ENCODE results near the gene RPN2. TPM values are rescaled to one million over a fixed set of nuclear protein-coding genes. Genes with fewer than 3 reads are reported as not detected.

The RPN2 gene
- total and polyA plus RNA-seq, 2 of the 13 experiments (the other 11 are each of a cell fraction or from before 2014, with no cell fraction given), result 587 to 1,818 TPM

DNA sequence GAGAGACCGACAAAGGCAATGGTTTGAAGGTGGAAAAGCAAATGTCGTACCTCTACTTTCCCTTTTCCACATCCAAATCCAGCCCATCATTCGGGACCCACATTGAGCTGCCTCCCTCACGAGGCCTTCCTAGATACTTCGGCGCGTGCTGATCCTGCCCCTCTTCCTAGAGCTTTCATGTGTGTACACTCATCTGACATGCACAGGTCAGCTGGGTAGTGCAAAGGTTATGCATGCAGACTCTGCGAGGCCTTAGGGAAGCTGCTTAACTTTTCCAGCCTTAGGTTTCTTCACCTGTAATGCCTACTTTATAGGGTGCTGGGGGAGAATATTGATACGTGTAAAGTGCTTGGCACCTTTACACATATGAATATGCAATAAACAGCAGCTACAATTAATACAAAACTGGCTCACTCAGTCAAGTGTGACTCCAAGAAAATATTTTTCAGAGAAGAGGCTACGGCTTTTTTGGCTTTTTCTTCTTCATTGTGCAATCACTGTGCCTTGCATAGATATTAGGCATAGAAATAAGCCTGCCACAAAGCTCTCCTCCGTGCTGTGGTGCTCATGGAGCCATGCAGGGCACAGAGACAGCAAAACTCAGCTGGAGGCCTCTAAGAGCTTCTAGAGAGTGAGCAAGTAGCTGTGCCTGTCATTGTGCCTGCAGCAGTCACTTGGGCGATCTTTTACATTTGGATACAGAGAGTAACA, 106.7 kb downstream of the RPN2 start (continued):
- TF ChIP-seq, protein P1, sequence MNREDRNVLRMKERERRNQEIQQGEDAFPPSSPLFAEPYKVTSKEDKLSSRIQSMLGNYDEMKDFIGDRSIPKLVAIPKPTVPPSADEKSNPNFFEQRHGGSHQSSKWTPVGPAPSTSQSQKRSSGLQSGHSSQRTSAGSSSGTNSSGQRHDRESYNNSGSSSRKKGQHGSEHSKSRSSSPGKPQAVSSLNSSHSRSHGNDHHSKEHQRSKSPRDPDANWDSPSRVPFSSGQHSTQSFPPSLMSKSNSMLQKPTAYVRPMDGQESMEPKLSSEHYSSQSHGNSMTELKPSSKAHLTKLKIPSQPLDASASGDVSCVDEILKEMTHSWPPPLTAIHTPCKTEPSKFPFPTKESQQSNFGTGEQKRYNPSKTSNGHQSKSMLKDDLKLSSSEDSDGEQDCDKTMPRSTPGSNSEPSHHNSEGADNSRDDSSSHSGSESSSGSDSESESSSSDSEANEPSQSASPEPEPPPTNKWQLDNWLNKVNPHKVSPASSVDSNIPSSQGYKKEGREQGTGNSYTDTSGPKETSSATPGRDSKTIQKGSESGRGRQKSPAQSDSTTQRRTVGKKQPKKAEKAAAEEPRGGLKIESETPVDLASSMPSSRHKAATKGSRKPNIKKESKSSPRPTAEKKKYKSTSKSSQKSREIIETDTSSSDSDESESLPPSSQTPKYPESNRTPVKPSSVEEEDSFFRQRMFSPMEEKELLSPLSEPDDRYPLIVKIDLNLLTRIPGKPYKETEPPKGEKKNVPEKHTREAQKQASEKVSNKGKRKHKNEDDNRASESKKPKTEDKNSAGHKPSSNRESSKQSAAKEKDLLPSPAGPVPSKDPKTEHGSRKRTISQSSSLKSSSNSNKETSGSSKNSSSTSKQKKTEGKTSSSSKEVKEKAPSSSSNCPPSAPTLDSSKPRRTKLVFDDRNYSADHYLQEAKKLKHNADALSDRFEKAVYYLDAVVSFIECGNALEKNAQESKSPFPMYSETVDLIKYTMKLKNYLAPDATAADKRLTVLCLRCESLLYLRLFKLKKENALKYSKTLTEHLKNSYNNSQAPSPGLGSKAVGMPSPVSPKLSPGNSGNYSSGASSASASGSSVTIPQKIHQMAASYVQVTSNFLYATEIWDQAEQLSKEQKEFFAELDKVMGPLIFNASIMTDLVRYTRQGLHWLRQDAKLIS (CRISPR knock-in tag; IDR thresholded peaks at IDR 0.05), result no peak
- TF ChIP-seq SIN3B (IDR thresholded peaks at IDR 0.05; ENCODE audit: low read length), result no peak
- TF ChIP-seq ZNF432 (CRISPR knock-in tag; IDR thresholded peaks at IDR 0.05; ENCODE audit: borderline replicate concordance), result no peak
- TF ChIP-seq GABPB1 (CRISPR knock-in tag; IDR thresholded peaks at IDR 0.05), result peak; percentile 54
- no peak for TF ChIP-seq ZNF17 (CRISPR knock-in tag; IDR thresholded peaks at IDR 0.05)
- 0 out of 2 replicates have a peak, but pooled peaks have one; percentile 19 for TF ChIP-seq ZFP37 (CRISPR knock-in tag; IDR thresholded peaks at IDR 0.05; ENCODE audit: borderline replicate concordance)
- no peak for TF ChIP-seq SNAI1 (CRISPR knock-in tag; IDR thresholded peaks at IDR 0.05; ENCODE audit: borderline replicate concordance)
- TF ChIP-seq ZNF614 (CRISPR knock-in tag; IDR thresholded peaks at IDR 0.05; ENCODE audit: borderline replicate concordance), result peak; percentile 80; the same call in 1 of the 2 replicates
- peak; percentile 22; the same call in 1 of the 2 replicates for TF ChIP-seq ZNF724P (CRISPR knock-in tag; IDR thresholded peaks at IDR 0.05; ENCODE audit: borderline replicate concordance)
- TF ChIP-seq SP5 (CRISPR knock-in tag; IDR thresholded peaks at IDR 0.05; ENCODE audit: borderline replicate concordance, low read depth), result peak; percentile 72
- TF ChIP-seq ZNF383 (CRISPR knock-in tag; IDR thresholded peaks at IDR 0.05; ENCODE audit: borderline replicate concordance), result no peak
- peak; percentile 54; the same call in 1 of the 2 replicates for TF ChIP-seq DMAP1 (CRISPR knock-in tag; IDR thresholded peaks at IDR 0.05)
- no peak for TF ChIP-seq NONO (IDR thresholded peaks at IDR 0.05)
- peak; percentile 84 for TF ChIP-seq NONO (CRISPR knock-in tag; conservative IDR thresholded peaks at IDR 0.05)
- no peak for TF ChIP-seq U2AF2 (IDR thresholded peaks at IDR 0.05; ENCODE audit: low read depth, low read length)
- no peak for TF ChIP-seq MED8 (CRISPR knock-in tag; IDR thresholded peaks at IDR 0.05; ENCODE audit: insufficient replicate concordance)
- no peak for TF ChIP-seq CENPT (CRISPR knock-in tag; IDR thresholded peaks at IDR 0.05; ENCODE audit: low read depth)
- TF ChIP-seq ZNF333 (CRISPR knock-in tag; IDR thresholded peaks at IDR 0.05; ENCODE audit: borderline replicate concordance), result no peak; the same call in 1 of the 2 replicates
- no peak for TF ChIP-seq MBD4 (IDR thresholded peaks at IDR 0.05; ENCODE audit: borderline replicate concordance, low read length)
- TF ChIP-seq FLYWCH1 (CRISPR knock-in tag; IDR thresholded peaks at IDR 0.05), result no peak
- TF ChIP-seq ETV6 (CRISPR knock-in tag; conservative IDR thresholded peaks at IDR 0.05), result no peak
- TF ChIP-seq CCDC6 (CRISPR knock-in tag; IDR thresholded peaks at IDR 0.05), result peak; percentile 70
- TF ChIP-seq NFRKB (IDR thresholded peaks at IDR 0.05), result no peak
- TF ChIP-seq SETDB1 (CRISPR knock-in tag; IDR thresholded peaks at IDR 0.05; ENCODE audit: borderline replicate concordance), result no peak
- peak; percentile 65; the same call in 1 of the 2 replicates for TF ChIP-seq ZNF354B (CRISPR knock-in tag; IDR thresholded peaks at IDR 0.05)
- TF ChIP-seq ZEB1 (IDR thresholded peaks at IDR 0.05; ENCODE audit: insufficient replicate concordance, low read depth), result peak; percentile 38
- 0 out of 2 replicates have a peak, but pooled peaks have one; percentile 18 for TF ChIP-seq ZNF607 (CRISPR knock-in tag; IDR thresholded peaks at IDR 0.05; ENCODE audit: borderline replicate concordance)
- peak; percentile 68; the same call in 1 of the 2 replicates for TF ChIP-seq KDM3A (CRISPR knock-in tag; IDR thresholded peaks at IDR 0.05; ENCODE audit: low read depth)
- TF ChIP-seq ASH2L (IDR thresholded peaks at IDR 0.05; ENCODE audit: insufficient read length, low read depth, low read length), result peak; percentile 46

All from HepG2 (cell line).